ENCODE results near the gene COL24A1.

DNA sequence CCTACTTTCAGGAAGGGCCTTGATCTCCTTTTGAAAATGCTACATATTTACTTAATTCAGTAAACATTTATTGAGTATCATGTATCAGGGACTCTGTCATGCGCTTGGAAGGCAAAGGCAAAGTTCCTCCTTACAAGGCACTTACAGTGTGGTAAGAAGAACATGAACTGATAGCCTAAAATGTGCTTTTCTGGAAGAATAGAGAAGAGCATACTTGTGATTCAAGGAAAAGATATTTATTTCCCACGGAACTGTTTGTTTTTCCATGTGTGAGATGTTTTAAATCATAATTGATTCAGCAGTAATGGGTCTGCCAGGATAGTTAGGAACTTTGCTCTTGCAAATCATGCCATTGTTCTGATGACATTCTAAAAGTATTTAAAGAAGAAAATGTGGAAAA is 338.2 kb downstream of the COL24A1 start:
- TF ChIP-seq EZH2 (IDR thresholded peaks at IDR 0.05; ENCODE audit: borderline replicate concordance, low read length), result no peak
- TF ChIP-seq CTCF (IDR thresholded peaks at IDR 0.05; ENCODE audit: low read length), result no peak

Measured in OCI-LY1 (cell line).